OCI-LY1 (cell line): ENCODE measurements around the gene CCR2.

Experiments
- H2AFZ ChIP-seq: fragments of 200-600 bp; sonication (generic), shearing (Covaris generic); 2 replicates; pipeline ENCODE4 v1.6.0; 2014; ENCODE audit warnings: antibody characterized with exemption, mild to moderate bottlenecking, low read length
- H3F3A ChIP-seq: fragments of 200-600 bp; sonication (generic), shearing (Covaris generic); 2 replicates; pipeline ENCODE4 v1.6.0; 2014; ENCODE audit warnings: mild to moderate bottlenecking, antibody characterized with exemption, low read length, moderate library complexity; ENCODE audit not compliant: insufficient read depth
- H3K27ac ChIP-seq: fragments of 200-600 bp; sonication (generic); 2 replicates; pipeline ENCODE4 v1.5.1; 2014; ENCODE audit warnings: low read length, mixed run types, mild to moderate bottlenecking, low read depth; ENCODE audit not compliant: poor library complexity, severe bottlenecking
- H3K27me3 ChIP-seq: fragments of 200-600 bp; sonication (generic); 2 replicates; pipeline ENCODE4 v1.6.0; 2014; ENCODE audit warnings: antibody characterized with exemption, mild to moderate bottlenecking, low read length, moderate library complexity; ENCODE audit not compliant: insufficient read depth
- H3K36me3 ChIP-seq: fragments of 200-600 bp; sonication (generic); 2 replicates; pipeline ENCODE4 v1.6.1; 2014; ENCODE audit warnings: mild to moderate bottlenecking, antibody characterized with exemption, low read length, moderate library complexity, mixed read lengths; ENCODE audit not compliant: insufficient read depth
- H3K4me1 ChIP-seq: fragments of 200-600 bp; sonication (generic); 2 replicates; pipeline ENCODE4 v1.5.1; 2014; ENCODE audit warnings: mild to moderate bottlenecking, low read length, moderate library complexity; ENCODE audit not compliant: insufficient read depth, severe bottlenecking
- H3K4me2 ChIP-seq: fragments of 200-600 bp; sonication (generic), shearing (Covaris generic); 2 replicates; pipeline ENCODE4 v1.6.1; 2014; ENCODE audit warnings: low read length
- H3K4me3 ChIP-seq: fragments of 200-600 bp; sonication (generic); 2 replicates; pipeline ENCODE4 v1.5.1; 2014; ENCODE audit warnings: low read length, low read depth, mild to moderate bottlenecking, mixed read lengths; ENCODE audit not compliant: poor library complexity, severe bottlenecking
- H3K79me2 ChIP-seq: fragments of 200-600 bp; shearing (Covaris generic); 2 replicates; pipeline ENCODE4 v1.6.1; 2016; ENCODE audit warnings: mixed run types, low read length, mixed read lengths; ENCODE audit not compliant: insufficient read depth
- H3K9ac ChIP-seq: fragments of 200-600 bp; sonication (generic), shearing (Covaris generic); 2 replicates; pipeline ENCODE4 v1.6.1; 2014; ENCODE audit warnings: mild to moderate bottlenecking, low read length, mixed read lengths
- H3K9me2 ChIP-seq: fragments of 200-600 bp; sonication (generic), shearing (Covaris generic); 2 replicates; pipeline ENCODE4 v1.6.1; 2014; ENCODE audit warnings: low read depth, mild to moderate bottlenecking, low read length, mixed read lengths
- H3K9me3 ChIP-seq: fragments of 200-600 bp; shearing (Covaris generic); 2 replicates; pipeline ENCODE4 v1.6.1; 2014; ENCODE audit warnings: low read length, mixed read lengths
- H4K20me1 ChIP-seq: fragments of 200-600 bp; sonication (generic), shearing (Covaris generic); 2 replicates; pipeline ENCODE4 v1.6.0; 2016; ENCODE audit warnings: mild to moderate bottlenecking, low read length; ENCODE audit not compliant: insufficient read depth
- EZH2 ChIP-seq: fragments of 200-600 bp; sonication (generic), shearing (Covaris generic); IDR thresholded peaks from 2 replicates; pipeline ENCODE4 v1.8.0; 2017; ENCODE audit warnings: borderline replicate concordance, mixed run types, mild to moderate bottlenecking, antibody characterized with exemption, low read length, moderate library complexity, mixed read lengths
- TF ChIP-seq, protein P1 (sequence below): fragments of 200-600 bp; sonication (generic), shearing (Covaris generic); IDR thresholded peaks from 2 replicates; pipeline ENCODE4 v1.5.1; 2017; ENCODE audit warnings: mild to moderate bottlenecking, antibody characterized with exemption, low read length, moderate library complexity, mixed read lengths

The CCR2 gene

DNA sequence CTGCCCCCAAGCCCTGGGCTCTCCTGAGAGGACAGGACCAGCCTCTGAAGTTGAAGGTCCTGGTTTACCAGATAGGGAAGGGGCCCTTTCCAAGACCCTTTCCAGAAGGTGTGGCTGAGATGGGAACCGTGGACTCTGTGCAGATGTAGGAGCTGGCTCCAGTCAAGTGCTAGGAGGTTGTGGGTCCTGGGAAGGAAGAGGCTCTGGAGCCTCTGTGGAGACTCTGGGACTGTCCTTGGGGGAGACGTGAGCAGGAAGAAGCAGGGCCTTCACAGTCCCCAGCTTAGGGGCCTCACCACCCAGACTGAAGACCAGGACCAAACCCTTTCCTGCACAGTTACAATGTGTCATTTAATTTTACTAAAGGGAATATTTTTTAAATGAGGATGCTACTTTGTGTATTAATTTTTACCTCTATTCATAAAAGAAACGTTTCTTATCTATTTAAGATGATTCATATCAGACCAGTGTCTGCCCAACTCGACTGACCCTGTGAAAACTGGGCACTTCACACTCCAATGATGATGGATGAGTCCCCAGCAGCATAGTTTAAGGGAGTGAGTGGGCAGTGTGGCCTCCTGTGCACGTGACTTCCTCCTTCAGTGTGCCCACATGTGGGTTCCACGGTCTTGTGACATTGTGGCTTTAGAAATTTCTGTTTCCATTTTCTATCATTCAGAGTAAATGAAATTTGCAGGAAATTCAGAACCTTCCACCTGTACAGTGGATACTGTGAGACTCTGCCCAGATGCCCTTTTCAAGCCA is 42.0 kb downstream of the CCR2 start:
- no peaks in the 10 kb centered on the region for H3K36me3 ChIP-seq
- no peak overlapping the region for H3K9ac ChIP-seq
- H3K4me3 ChIP-seq, result no peak overlapping the region
- H3F3A ChIP-seq, result no peaks in the 10 kb centered on the region
- no peaks in the 10 kb centered on the region for H3K9me2 ChIP-seq
- H3K27me3 ChIP-seq, result 0 out of 2 replicates have a peak, but pooled peaks cover 4% of the 10 kb centered on the region
- H2AFZ ChIP-seq, result no peak overlapping the region
- H3K79me2 ChIP-seq, result no peaks in the 10 kb centered on the region
- H3K4me1 ChIP-seq, result no peaks in the 10 kb centered on the region
- H4K20me1 ChIP-seq, result no peaks in the 10 kb centered on the region
- no peaks in the 10 kb centered on the region for H3K9me3 ChIP-seq
- H3K4me2 ChIP-seq, result no peak overlapping the region
- TF ChIP-seq, protein P1, sequence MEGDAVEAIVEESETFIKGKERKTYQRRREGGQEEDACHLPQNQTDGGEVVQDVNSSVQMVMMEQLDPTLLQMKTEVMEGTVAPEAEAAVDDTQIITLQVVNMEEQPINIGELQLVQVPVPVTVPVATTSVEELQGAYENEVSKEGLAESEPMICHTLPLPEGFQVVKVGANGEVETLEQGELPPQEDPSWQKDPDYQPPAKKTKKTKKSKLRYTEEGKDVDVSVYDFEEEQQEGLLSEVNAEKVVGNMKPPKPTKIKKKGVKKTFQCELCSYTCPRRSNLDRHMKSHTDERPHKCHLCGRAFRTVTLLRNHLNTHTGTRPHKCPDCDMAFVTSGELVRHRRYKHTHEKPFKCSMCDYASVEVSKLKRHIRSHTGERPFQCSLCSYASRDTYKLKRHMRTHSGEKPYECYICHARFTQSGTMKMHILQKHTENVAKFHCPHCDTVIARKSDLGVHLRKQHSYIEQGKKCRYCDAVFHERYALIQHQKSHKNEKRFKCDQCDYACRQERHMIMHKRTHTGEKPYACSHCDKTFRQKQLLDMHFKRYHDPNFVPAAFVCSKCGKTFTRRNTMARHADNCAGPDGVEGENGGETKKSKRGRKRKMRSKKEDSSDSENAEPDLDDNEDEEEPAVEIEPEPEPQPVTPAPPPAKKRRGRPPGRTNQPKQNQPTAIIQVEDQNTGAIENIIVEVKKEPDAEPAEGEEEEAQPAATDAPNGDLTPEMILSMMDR, result no peak
- TF ChIP-seq EZH2, result no peak
- H3K27ac ChIP-seq, result no peak overlapping the region

DNA sequence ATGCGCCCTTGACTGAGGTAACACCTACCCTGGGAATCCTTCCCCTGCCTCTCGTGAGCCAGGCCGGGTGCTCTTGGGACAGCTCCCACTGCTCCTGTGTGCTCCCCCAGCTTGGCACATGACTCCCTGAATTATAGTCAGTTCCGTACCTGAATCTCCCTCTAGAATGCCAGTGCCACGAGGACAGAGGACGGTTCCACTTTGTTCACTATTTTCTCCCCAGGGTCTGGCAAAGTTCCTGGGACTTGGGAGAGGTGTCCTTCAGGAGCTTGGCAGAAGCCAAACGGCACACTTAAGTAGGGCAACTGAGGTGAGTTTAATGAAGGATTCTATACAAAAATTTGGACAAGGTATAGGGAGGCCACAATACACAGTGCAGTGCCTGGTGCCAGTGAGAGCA is 43.2 kb downstream of the CCR2 start:
- Histone ChIP-seq H3K27me3 (0 out of 2 replicates have a peak, but pooled peaks cover 4% of the 10 kb centered on the region), H3K79me2 (no peaks in the 10 kb centered on the region), H3F3A (no peaks in the 10 kb centered on the region), H3K9me2 (no peaks in the 10 kb centered on the region), H3K4me2 (no peak overlapping the region), H3K36me3 (no peaks in the 10 kb centered on the region), H3K4me1 (no peaks in the 10 kb centered on the region), H4K20me1 (no peaks in the 10 kb centered on the region), H3K27ac (no peak overlapping the region), H3K9ac (no peak overlapping the region), H3K9me3 (no peaks in the 10 kb centered on the region), H2AFZ (no peak overlapping the region), H3K4me3 (no peak overlapping the region)
- TF ChIP-seq, protein P1, result no peak
- TF ChIP-seq EZH2, result no peak

DNA sequence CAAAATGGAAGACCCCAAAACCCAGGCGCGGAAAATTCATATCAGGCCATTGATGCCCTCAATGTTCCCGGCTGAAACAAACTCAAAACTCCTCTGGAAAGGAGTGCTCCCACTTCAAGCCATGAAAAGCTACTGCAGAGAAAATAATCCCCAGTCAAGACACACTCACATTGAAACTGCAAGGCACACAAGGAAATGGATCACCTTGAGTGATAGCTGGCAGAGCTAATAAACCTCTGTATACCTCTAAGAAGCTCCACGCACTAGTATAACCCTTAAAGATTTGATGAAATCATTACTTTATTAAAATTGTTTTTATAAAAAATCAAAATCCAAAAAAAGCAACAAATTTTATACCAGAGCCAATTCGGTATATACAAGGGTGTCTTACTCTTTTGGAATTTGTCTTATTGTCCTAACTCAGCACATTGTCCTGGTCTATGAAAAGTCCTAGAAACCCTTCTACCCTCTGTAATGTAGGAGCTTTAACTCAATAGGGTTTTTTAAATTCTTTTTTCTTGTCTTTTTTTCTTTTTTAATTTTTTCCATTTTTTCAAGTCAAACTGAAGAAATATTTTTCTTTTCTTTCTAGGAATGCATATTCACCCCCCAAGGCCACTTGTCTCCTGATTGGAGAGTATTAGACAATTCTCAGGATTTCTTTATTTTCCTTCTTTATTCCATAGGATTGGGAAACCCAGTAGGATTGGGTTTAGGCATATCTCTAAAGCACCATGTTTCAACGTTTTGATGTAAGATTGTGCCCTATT is 44.5 kb downstream of the CCR2 start:
- no peak overlapping the region for H3K27ac ChIP-seq
- TF ChIP-seq, protein P1, result no peak
- no peak for TF ChIP-seq EZH2
- H3K9me3 ChIP-seq, result no peaks in the 10 kb centered on the region
- no peak overlapping the region for H3K4me3 ChIP-seq
- no peak overlapping the region for H3K9ac ChIP-seq
- 0 out of 2 replicates have a peak, but pooled peaks cover 4% of the 10 kb centered on the region for H3K27me3 ChIP-seq
- no peaks in the 10 kb centered on the region for H3K9me2 ChIP-seq
- H3F3A ChIP-seq, result no peaks in the 10 kb centered on the region
- H3K4me2 ChIP-seq, result no peak overlapping the region
- H2AFZ ChIP-seq, result no peak overlapping the region
- no peaks in the 10 kb centered on the region for H3K79me2 ChIP-seq
- H4K20me1 ChIP-seq, result no peaks in the 10 kb centered on the region
- H3K36me3 ChIP-seq, result no peaks in the 10 kb centered on the region
- H3K4me1 ChIP-seq, result no peaks in the 10 kb centered on the region
